Thyroid gland (tissue), 4 donors: ENCODE data around the gene COL19A1. TPM values are rescaled to one million over a fixed set of nuclear protein-coding genes. Genes with fewer than 3 reads are reported as not detected.
A peak's percentile ranks its signal among the peaks of the same experiment; 100 is the strongest.
"Not testable (repeated sequence)": the region's sequence is repeated elsewhere in the genome, so short reads cannot be mapped to it uniquely, and the experiment has no call there.

Source experiments
- DNase-seq, 2 donors: peaks; one replicate each; pipeline ENCODE4 v3.0.0-alpha.2; 2019
- H3K27ac ChIP-seq, 3 donors: fragments of 200-600 bp; sonication (generic); 1 replicate in 2 of 3; 2 replicates in 1 of 3; pipeline ENCODE4 v1.5.1; 2016 to 2019; ENCODE audit warnings: mild to moderate bottlenecking in 1 of 3, moderate library complexity in 1 of 3
- H3K27me3 ChIP-seq: fragments of 200-600 bp; sonication (generic); one replicate; pipeline ENCODE4 v1.5.1; 2019
- H3K36me3 ChIP-seq, 2 donors: fragments of 200-600 bp; sonication (generic); one replicate each; pipeline ENCODE4 v1.5.1; 2016 to 2019
- H3K4me1 ChIP-seq, 2 donors: fragments of 200-600 bp; sonication (generic); one replicate each; pipeline ENCODE4 v1.5.1; 2017 to 2019
- H3K4me3 ChIP-seq, 3 donors: fragments of 200-600 bp; sonication (generic); replicated peaks in 1 of 3; 1 replicate in 2 of 3; 2 replicates in 1 of 3; pipeline ENCODE4 v1.5.1; 2016; ENCODE audit warnings: mild to moderate bottlenecking in 1 of 3
- H3K9me3 ChIP-seq: fragments of 200-600 bp; sonication (generic); one replicate; pipeline ENCODE4 v1.5.1; 2017
- CTCF ChIP-seq, 6 experiments: fragments of 200-600 bp in 3 of 6; fragments of 450-650 bp in 3 of 6; sonication (generic) in 3 of 6; IDR thresholded peaks; one replicate each; pipeline ENCODE4 v1.5.1; 2016 to 2019; ENCODE audit warnings: antibody characterized with exemption in 6 of 6, mild to moderate bottlenecking in 2 of 6, inconsistent platforms in 1 of 6, moderate library complexity in 1 of 6
- POLR2A ChIP-seq, 2 donors: fragments of 450-650 bp; IDR thresholded peaks; one replicate each; pipeline ENCODE4 v1.6.1; 2017; ENCODE audit warnings: antibody characterized with exemption in 2 of 2, mild to moderate bottlenecking in 2 of 2, moderate library complexity in 1 of 2
- WGBS, 2 donors: methylation state at CpG; one replicate each; pipeline ENCODE4 v1.1.5; 2017; 5-methylcytosine and 5-hydroxymethylcytosine counted together
- intact Hi-C: fragments of 100-400 bp; cut with DNase I; formaldehyde crosslinking; loops from one replicate; pipeline ENCODE4 v1.15.1; 2023
- total RNA-seq, 4 donors: library from RNA; depleted of rRNA; stranded (reverse); fragments of >200 nt; gene quantifications; one replicate each; pipeline ENCODE4 v1.2.3, GENCODE V29; 2016

The COL19A1 gene
- total RNA-seq, 4 donors from 2014 or later: not detected

- intact Hi-C loops: no loop called here
- TF ChIP-seq CTCF (IDR thresholded peaks at IDR 0.05): no peak
- TF ChIP-seq POLR2A (IDR thresholded peaks at IDR 0.05): no peak
- H3K27me3 ChIP-seq: no peaks in the 10 kb centered on the region
- H3K9me3 ChIP-seq: no peaks in the 10 kb centered on the region
- H3K36me3 ChIP-seq: no peaks in the 10 kb centered on the region
- 87 to 90% methylated on average over 1 of the region's 1 CpG for WGBS, 2 donors
- no peaks in the 10 kb centered on the region for H3K4me1 ChIP-seq
- no peak for DNase-seq
- H3K27ac ChIP-seq: no peak overlapping the region
- H3K4me3 ChIP-seq: no peak overlapping the region
Observed at GRCh38 chr6:69958978-69959377, 92.6 kb downstream of the COL19A1 start.

- H3K27me3 ChIP-seq, intact Hi-C loops, DNase-seq, H3K36me3 ChIP-seq, H3K9me3 ChIP-seq, H3K4me3 ChIP-seq, H3K4me1 ChIP-seq, H3K27ac ChIP-seq: not testable (repeated sequence)
- 88 to 90% methylated on average over 7 to 16 of the region's 16 CpGs for WGBS, 2 donors
Observed at GRCh38 chr6:69965974-69966373, 99.6 kb downstream of the COL19A1 start.

GRCh38 chr6:69973138-69973537 is 106.8 kb downstream of the COL19A1 start:
- Histone ChIP-seq H3K9me3 (no peaks in the 10 kb centered on the region), H3K36me3 (no peaks in the 10 kb centered on the region), H3K4me3 (no peak overlapping the region), H3K27me3 (no peaks in the 10 kb centered on the region), H3K4me1 (peaks cover 0 to 12% of the 10 kb centered on the region in 2 donors), H3K27ac (no peak overlapping the region)
- intact Hi-C loops: no loop called here
- TF ChIP-seq CTCF (IDR thresholded peaks at IDR 0.05) (no peak), POLR2A (IDR thresholded peaks at IDR 0.05) (no peak)
- 31 to 35% methylated on average over 2 of the region's 2 CpGs for WGBS, 2 donors
- no peak for DNase-seq

- H3K4me3 ChIP-seq: no peak overlapping the region
- peaks cover 0 to 12% of the 10 kb centered on the region in 2 donors for H3K4me1 ChIP-seq
- no peak overlapping the region for H3K27ac ChIP-seq
- H3K36me3 ChIP-seq: no peaks in the 10 kb centered on the region
- DNase-seq: no peak
- H3K27me3 ChIP-seq: no peaks in the 10 kb centered on the region
- no peaks in the 10 kb centered on the region for H3K9me3 ChIP-seq
- TF ChIP-seq CTCF (IDR thresholded peaks at IDR 0.05) (no peak), POLR2A (IDR thresholded peaks at IDR 0.05) (no peak)
- 67 to 76% methylated on average over 3 of the region's 3 CpGs for WGBS, 2 donors
- intact Hi-C loops: no loop called here
Observed at GRCh38 chr6:69973763-69974162, 107.4 kb downstream of the COL19A1 start.

- TF ChIP-seq CTCF (IDR thresholded peaks at IDR 0.05): no peak
- TF ChIP-seq POLR2A (IDR thresholded peaks at IDR 0.05): no peak
- DNase-seq: peak; percentile 4 to 12
- Histone ChIP-seq H3K27me3 (no peaks in the 10 kb centered on the region), H3K4me1 (peaks cover 0 to 12% of the 10 kb centered on the region in 2 donors), H3K27ac (no peak overlapping the region), H3K36me3 (no peaks in the 10 kb centered on the region), H3K4me3 (no peak overlapping the region), H3K9me3 (no peaks in the 10 kb centered on the region)
- intact Hi-C loops: no loop called here
- WGBS, 2 donors: 57 to 60% methylated on average over 2 of the region's 2 CpGs
Observed at GRCh38 chr6:69974193-69974592, 107.8 kb downstream of the COL19A1 start.

- Histone ChIP-seq H3K9me3 (no peaks in the 10 kb centered on the region), H3K4me1 (peaks cover 0 to 12% of the 10 kb centered on the region in 2 donors), H3K4me3 (no peak overlapping the region), H3K36me3 (no peaks in the 10 kb centered on the region), H3K27me3 (no peaks in the 10 kb centered on the region), H3K27ac (no peak overlapping the region)
- TF ChIP-seq CTCF (IDR thresholded peaks at IDR 0.05): no peak
- no peak for TF ChIP-seq POLR2A (IDR thresholded peaks at IDR 0.05)
- 78 to 88% methylated on average over 4 of the region's 4 CpGs for WGBS, 2 donors
- DNase-seq: no peak
- intact Hi-C loops: no loop called here
Observed at GRCh38 chr6:69976591-69977090, 110.3 kb downstream of the COL19A1 start.
